HCT116 (cell line): Measurements from ENCODE around the gene PTPRS. TPM values are rescaled to one million over a fixed set of nuclear protein-coding genes. Genes with fewer than 3 reads are reported as not detected.

ENCODE experiments used
- ATAC-seq: fragments of 200-7000 bp; cut with Tn5 transposase; 2 replicates; pipeline ENCODE4 v1.9.1; 2020; ENCODE audit warnings: mild to moderate bottlenecking, moderate library complexity
- BruUV-seq: library from RNA; stranded (reverse); fragments of 400-500 nt; replicated peaks from 2 replicates; lab custom pipeline; 2021; lab: Mats Ljungman, UMichigan
- CTCF ChIA-PET: fragments of 300-600 bp; sonication (Branson Sonifier 250); formaldehyde crosslinking; loops from one replicate; lab custom pipeline; 2021; ENCODE audit warnings: antibody characterized with exemption; lab: Charles Lee
- POLR2A ChIA-PET: fragments of 300-600, 350-600 bp; sonication (Branson Sonifier 250); formaldehyde crosslinking; loops from one replicate; lab custom pipeline; 2021; ENCODE audit warnings: antibody characterized with exemption; lab: Charles Lee
- RAD21 ChIA-PET, 2 experiments: fragments of 300-600 bp; sonication (Branson Sonifier 250); formaldehyde crosslinking; loops; one replicate each; lab custom pipeline; 2023; ENCODE audit warnings: low total read pairs in 2 of 2; ENCODE audit not compliant: uncharacterized antibody in 2 of 2, unreplicated experiment in 2 of 2, low non-redundant PET in 1 of 2; lab: Charles Lee
- DNase-seq: peaks from one replicate; pipeline ENCODE4 v3.0.0-alpha.2; 2010; ENCODE audit warnings: low read depth, low spot score
- H2AFZ ChIP-seq: fragments of 200-600 bp; shearing (Covaris generic), sonication (generic); 2 replicates; pipeline ENCODE4 v1.6.1; 2017; ENCODE audit warnings: low read depth, mixed run types, mixed read lengths, antibody characterized with exemption, low read length; ENCODE audit not compliant: poor library complexity, severe bottlenecking
- H3K27ac ChIP-seq: 2 replicates; pipeline ENCODE4 v1.5.1; 2012; ENCODE audit warnings: low read depth, low read length
- H3K27me3 ChIP-seq: fragments of 200-600 bp; sonication (generic); 2 replicates; pipeline ENCODE4 v1.6.1; 2016; ENCODE audit warnings: mixed run types, low read length, mixed read lengths; ENCODE audit not compliant: insufficient read depth
- H3K36me3 ChIP-seq, 2 experiments: fragments of 200-500 bp in 1 of 2; fragments of 200-600 bp in 1 of 2; sonication (Bioruptor generic) in 1 of 2; sonication (generic) in 1 of 2; 2 replicates each; pipeline versions ENCODE4 v1.5.1 to v1.6.1; 2014 to 2016; ENCODE audit warnings: low read length in 2 of 2, inconsistent platforms in 1 of 2, mixed read lengths in 1 of 2, mixed run types in 1 of 2; ENCODE audit not compliant: insufficient read depth in 2 of 2, control insufficient read depth in 1 of 2
- H3K4me1 ChIP-seq, 2 experiments: fragments of 200-600 bp in 1 of 2; sonication (generic) in 1 of 2; 2 replicates each; pipeline versions ENCODE4 v1.5.1 to v1.6.1; 2012 to 2017; ENCODE audit warnings: low read length in 2 of 2, inconsistent platforms in 1 of 2, mild to moderate bottlenecking in 1 of 2, mixed read lengths in 1 of 2, mixed run types in 1 of 2, moderate library complexity in 1 of 2; ENCODE audit not compliant: insufficient read depth in 2 of 2, control insufficient read depth in 1 of 2
- H3K4me2 ChIP-seq: fragments of 200-600 bp; sonication (generic); 2 replicates; pipeline ENCODE4 v1.6.1; 2017; ENCODE audit warnings: mixed run types, low read length, mixed read lengths
- H3K4me3 ChIP-seq, 2 experiments: fragments of 200-600 bp in 1 of 2; sonication (generic) in 1 of 2; replicated peaks in 1 of 2; 2 replicates each; pipeline ENCODE4 v1.5.1; 2011 to 2016; ENCODE audit warnings: low read length in 2 of 2, control low read depth in 1 of 2, low read depth in 1 of 2, mild to moderate bottlenecking in 1 of 2, mixed read lengths in 1 of 2, mixed run types in 1 of 2
- H3K79me2 ChIP-seq: fragments of 200-600 bp; sonication (generic); 2 replicates; pipeline ENCODE4 v1.6.1; 2017; ENCODE audit warnings: mild to moderate bottlenecking, mixed run types, low read length, moderate library complexity, mixed read lengths; ENCODE audit not compliant: insufficient read depth
- H3K9ac ChIP-seq: fragments of 200-600 bp; sonication (generic); 2 replicates; pipeline ENCODE4 v1.6.1; 2016; ENCODE audit warnings: low read length, mixed read lengths
- H3K9me2 ChIP-seq: fragments of 200-600 bp; sonication (generic), shearing (Covaris generic); 2 replicates; pipeline ENCODE4 v1.6.1; 2017; ENCODE audit warnings: mixed run types, mild to moderate bottlenecking, moderate library complexity; ENCODE audit not compliant: insufficient read depth
- H3K9me3 ChIP-seq, 2 experiments: fragments of 200-500 bp in 1 of 2; fragments of 200-600 bp in 1 of 2; sonication (Bioruptor generic) in 1 of 2; sonication (generic) in 1 of 2; 2 replicates each; pipeline ENCODE4 v1.6.1; 2014 to 2017; ENCODE audit warnings: low read length in 2 of 2, mixed read lengths in 2 of 2, inconsistent platforms in 1 of 2, low read depth in 1 of 2, mild to moderate bottlenecking in 1 of 2, mixed run types in 1 of 2, moderate library complexity in 1 of 2; ENCODE audit not compliant: control insufficient read depth in 1 of 2, insufficient read depth in 1 of 2
- H4K20me1 ChIP-seq: fragments of 200-600 bp; sonication (generic), shearing (Covaris generic); 2 replicates; pipeline ENCODE4 v1.6.1; 2017; ENCODE audit warnings: mixed run types, mild to moderate bottlenecking, moderate library complexity; ENCODE audit not compliant: insufficient read depth
- ELF1 ChIP-seq: IDR thresholded peaks from 2 replicates; pipeline ENCODE4 v1.6.1; 2012; ENCODE audit warnings: low read depth, borderline replicate concordance
- EZH2 ChIP-seq: fragments of 200-600 bp; sonication (generic); IDR thresholded peaks from 2 replicates; pipeline ENCODE4 v1.6.1; 2017; ENCODE audit warnings: antibody characterized with exemption, mixed run types
- POLR2A ChIP-seq: IDR thresholded peaks from 2 replicates; pipeline ENCODE4 v1.7.0; 2011; ENCODE audit warnings: borderline replicate concordance; ENCODE audit not compliant: insufficient read depth, insufficient read length; ENCODE audit errors: extremely low read depth
- POLR2AphosphoS5 ChIP-seq: IDR thresholded peaks from 2 replicates; pipeline ENCODE4 v1.6.1; 2011; ENCODE audit warnings: mild to moderate bottlenecking, low read depth, low read length, moderate library complexity
- YY1 ChIP-seq: IDR thresholded peaks from 2 replicates; pipeline ENCODE4 v1.6.1; 2011; ENCODE audit warnings: low read length, low read depth, moderate library complexity, mild to moderate bottlenecking; ENCODE audit not compliant: insufficient replicate concordance; ENCODE audit errors: extremely low read depth
- ZBTB33 ChIP-seq: IDR thresholded peaks from 2 replicates; pipeline ENCODE4 v1.6.1; 2011; ENCODE audit warnings: mild to moderate bottlenecking, low read length, moderate library complexity; ENCODE audit not compliant: insufficient replicate concordance; ENCODE audit errors: extremely low read depth
- ZFX ChIP-seq: fragments of 450-650 bp; IDR thresholded peaks from 2 replicates; pipeline ENCODE4 v1.6.1; 2017
- intact Hi-C: fragments of 100-400 bp; cut with micrococcal nuclease; formaldehyde crosslinking; loops from 2 replicates; pipeline ENCODE4 v1.10.0; 2022
- total RNA-seq: library from RNA; stranded (reverse); gene quantifications from one replicate; pipeline ENCODE4 v1.2.1, GENCODE V29; 2021; ENCODE audit not compliant: unreplicated experiment
- TF ChIP-seq, protein P1 (sequence below): IDR thresholded peaks from 2 replicates; pipeline ENCODE4 v1.6.1; 2012; ENCODE audit warnings: low read depth

Gene PTPRS
- total RNA-seq, 1 experiment from 2014 or later: 123 TPM

GRCh38 chr19:5335593-5335992, 5.0 kb downstream of the PTPRS start:
- Histone ChIP-seq H3K4me2 (no peak overlapping the region), H4K20me1 (no peaks in the 10 kb centered on the region), H3K9me3 (no peaks in the 10 kb centered on the region), H3K9me2 (no peaks in the 10 kb centered on the region), H3K27me3 (peaks cover 3% of the 10 kb centered on the region; the same call in 1 of the 2 replicates), H2AFZ (no peak overlapping the region), H3K9ac (no peak overlapping the region), H3K4me3 (no peak overlapping the region), H3K4me1 (peaks cover 0 to 8% of the 10 kb centered on the region in 2 experiments; a peak in 1 of 4 replicates), H3K27ac (no peak overlapping the region), H3K79me2 (peaks cover 25% of the 10 kb centered on the region; the same call in 1 of the 2 replicates), H3K36me3 (no peaks in the 10 kb centered on the region)
- intact Hi-C loops: no loop called here
- CTCF ChIA-PET: no interaction called here
- RAD21 ChIA-PET: no interaction called here
- no peak for DNase-seq
- no peak for ATAC-seq
- POLR2A ChIA-PET: no interaction called here
- no peak for TF ChIP-seq EZH2
- no peak for TF ChIP-seq ELF1
- TF ChIP-seq POLR2A: no peak
- no peak for TF ChIP-seq POLR2AphosphoS5
- TF ChIP-seq, protein P1, sequence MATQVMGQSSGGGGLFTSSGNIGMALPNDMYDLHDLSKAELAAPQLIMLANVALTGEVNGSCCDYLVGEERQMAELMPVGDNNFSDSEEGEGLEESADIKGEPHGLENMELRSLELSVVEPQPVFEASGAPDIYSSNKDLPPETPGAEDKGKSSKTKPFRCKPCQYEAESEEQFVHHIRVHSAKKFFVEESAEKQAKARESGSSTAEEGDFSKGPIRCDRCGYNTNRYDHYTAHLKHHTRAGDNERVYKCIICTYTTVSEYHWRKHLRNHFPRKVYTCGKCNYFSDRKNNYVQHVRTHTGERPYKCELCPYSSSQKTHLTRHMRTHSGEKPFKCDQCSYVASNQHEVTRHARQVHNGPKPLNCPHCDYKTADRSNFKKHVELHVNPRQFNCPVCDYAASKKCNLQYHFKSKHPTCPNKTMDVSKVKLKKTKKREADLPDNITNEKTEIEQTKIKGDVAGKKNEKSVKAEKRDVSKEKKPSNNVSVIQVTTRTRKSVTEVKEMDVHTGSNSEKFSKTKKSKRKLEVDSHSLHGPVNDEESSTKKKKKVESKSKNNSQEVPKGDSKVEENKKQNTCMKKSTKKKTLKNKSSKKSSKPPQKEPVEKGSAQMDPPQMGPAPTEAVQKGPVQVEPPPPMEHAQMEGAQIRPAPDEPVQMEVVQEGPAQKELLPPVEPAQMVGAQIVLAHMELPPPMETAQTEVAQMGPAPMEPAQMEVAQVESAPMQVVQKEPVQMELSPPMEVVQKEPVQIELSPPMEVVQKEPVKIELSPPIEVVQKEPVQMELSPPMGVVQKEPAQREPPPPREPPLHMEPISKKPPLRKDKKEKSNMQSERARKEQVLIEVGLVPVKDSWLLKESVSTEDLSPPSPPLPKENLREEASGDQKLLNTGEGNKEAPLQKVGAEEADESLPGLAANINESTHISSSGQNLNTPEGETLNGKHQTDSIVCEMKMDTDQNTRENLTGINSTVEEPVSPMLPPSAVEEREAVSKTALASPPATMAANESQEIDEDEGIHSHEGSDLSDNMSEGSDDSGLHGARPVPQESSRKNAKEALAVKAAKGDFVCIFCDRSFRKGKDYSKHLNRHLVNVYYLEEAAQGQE: no peak
- TF ChIP-seq ZBTB33: no peak
- TF ChIP-seq YY1: no peak
- TF ChIP-seq ZFX: no peak
- no TSS peak for BruUV-seq
